GM10248 (cell line): ENCODE results near the gene AKT3.
"Not testable (repeated sequence)": the region's sequence is repeated elsewhere in the genome, so short reads cannot be mapped to it uniquely, and the experiment has no call there.

ENCODE experiments used
- CTCF ChIA-PET: fragments of 300-600 bp; sonication (Branson Sonifier 250); formaldehyde crosslinking; extraction: SDS; loops from one replicate; lab custom pipeline; 2021; ENCODE audit warnings: antibody characterized with exemption; lab: Yijun Ruan, JAX
- POLR2A ChIA-PET: fragments of 350-650 bp; sonication (Branson Sonifier 250); formaldehyde crosslinking; extraction: SDS; loops from one replicate; lab custom pipeline; 2020; ENCODE audit warnings: antibody characterized with exemption; lab: Yijun Ruan, JAX
- DNase-seq: peaks from one replicate; pipeline ENCODE4 v3.0.0; 2012; ENCODE audit errors: extremely low spot score
- TF ChIP-seq, protein P1 (sequence below): IDR thresholded peaks from 2 replicates; pipeline ENCODE4 v1.5.1; 2012; ENCODE audit warnings: mild to moderate bottlenecking, low read depth; ENCODE audit errors: extremely low read depth, missing control alignments, control extremely low read depth

The AKT3 gene

DNA sequence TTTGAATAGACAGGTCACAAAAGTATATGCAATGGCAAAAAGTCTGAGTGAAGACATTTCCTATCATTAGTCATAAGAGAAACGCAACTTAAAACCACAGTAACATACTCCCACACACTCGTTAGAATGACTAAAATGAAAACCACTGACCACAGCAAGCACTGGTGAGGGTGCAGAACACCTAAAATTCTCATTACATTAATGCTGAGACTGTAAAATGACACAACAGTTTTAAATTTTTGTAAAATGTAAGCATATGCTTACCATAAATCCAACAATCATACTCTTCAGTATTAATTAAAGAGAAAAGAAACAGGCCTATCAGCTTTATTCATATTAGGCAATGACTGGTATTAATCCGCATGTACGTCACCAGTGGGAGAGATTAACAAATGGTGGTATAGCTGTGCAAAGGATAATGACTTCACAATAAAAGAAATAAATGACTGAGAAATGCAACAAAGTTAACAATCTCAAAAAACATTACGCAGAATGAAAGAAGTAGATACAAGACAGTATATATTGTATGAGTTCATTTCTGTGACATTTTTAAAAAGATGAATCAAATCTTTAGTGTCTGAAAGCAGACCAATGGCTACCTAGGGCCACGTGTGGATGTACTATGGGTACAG is 253.5 kb downstream of the AKT3 start:
- DNase-seq, result peak; percentile 48
- CTCF ChIA-PET, result interaction anchor here (1.5 kb wide), 1 partner anchor 151 kb away, joined by 4 read pairs; no protein-coding TSS in a partner anchor
- POLR2A ChIA-PET, result no interaction called here
- TF ChIP-seq, protein P1, sequence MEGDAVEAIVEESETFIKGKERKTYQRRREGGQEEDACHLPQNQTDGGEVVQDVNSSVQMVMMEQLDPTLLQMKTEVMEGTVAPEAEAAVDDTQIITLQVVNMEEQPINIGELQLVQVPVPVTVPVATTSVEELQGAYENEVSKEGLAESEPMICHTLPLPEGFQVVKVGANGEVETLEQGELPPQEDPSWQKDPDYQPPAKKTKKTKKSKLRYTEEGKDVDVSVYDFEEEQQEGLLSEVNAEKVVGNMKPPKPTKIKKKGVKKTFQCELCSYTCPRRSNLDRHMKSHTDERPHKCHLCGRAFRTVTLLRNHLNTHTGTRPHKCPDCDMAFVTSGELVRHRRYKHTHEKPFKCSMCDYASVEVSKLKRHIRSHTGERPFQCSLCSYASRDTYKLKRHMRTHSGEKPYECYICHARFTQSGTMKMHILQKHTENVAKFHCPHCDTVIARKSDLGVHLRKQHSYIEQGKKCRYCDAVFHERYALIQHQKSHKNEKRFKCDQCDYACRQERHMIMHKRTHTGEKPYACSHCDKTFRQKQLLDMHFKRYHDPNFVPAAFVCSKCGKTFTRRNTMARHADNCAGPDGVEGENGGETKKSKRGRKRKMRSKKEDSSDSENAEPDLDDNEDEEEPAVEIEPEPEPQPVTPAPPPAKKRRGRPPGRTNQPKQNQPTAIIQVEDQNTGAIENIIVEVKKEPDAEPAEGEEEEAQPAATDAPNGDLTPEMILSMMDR, result no peak

DNA sequence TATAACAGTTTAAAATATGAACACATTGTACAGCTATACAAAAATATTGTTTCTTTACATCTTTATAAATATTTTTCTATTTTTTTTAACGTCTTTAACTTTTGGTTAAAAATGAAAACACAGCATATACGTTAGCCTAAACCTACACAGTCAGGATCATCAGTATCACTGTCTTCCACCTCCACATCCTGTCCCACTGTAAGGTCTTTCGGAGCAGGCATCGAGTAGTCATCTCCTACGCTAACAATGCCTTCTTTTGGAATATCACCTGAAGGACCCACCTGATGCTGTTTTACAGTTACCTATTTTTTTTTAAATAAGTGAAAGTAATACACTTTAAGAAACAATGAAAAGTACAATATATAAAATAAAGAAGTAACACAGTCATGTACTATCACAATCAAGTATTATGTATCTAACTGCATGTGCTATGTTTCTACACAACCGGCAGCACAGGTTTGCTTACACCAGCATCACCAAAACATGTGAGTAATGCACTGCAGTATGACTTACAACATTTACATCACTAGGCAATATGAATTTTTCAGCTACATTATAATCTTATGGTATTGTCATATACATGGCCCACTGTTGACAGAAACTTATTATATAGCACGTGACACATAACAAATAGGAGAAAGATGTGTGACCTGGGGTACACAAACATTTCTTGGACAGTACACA is 254.4 kb downstream of the AKT3 start:
- POLR2A ChIA-PET, result no interaction called here
- DNase-seq, result no peak

DNA sequence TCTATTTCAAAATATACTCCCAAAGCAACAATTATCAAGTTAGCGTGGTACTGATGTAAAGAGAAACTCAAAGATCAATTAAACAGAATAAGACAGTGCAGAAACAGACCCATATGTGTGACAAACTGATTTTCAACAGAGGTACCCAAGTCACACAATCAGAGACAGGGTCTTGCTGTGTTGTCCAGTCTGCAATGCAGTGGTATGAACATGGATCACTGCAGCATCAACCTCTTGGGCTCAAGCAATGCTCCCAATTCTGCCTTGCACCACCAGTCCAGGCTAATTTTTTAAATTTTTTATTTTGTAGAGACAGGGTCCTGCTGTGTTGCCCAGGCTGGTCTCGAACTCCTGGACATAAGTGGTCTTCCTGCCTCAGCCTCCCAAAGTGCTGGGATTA is 255.6 kb downstream of the AKT3 start:
- POLR2A ChIA-PET, result no interaction called here
- no peak for DNase-seq
- CTCF ChIA-PET, result no interaction called here
- TF ChIP-seq, protein P1, result no peak

More for the DNA sequence above, 254.4 kb downstream of the AKT3 start:
- TF ChIP-seq, protein P1, result no peak
- CTCF ChIA-PET, result interaction anchor here (1.5 kb wide), 1 partner anchor 152 kb away, joined by 4 read pairs; no protein-coding TSS in a partner anchor

DNA sequence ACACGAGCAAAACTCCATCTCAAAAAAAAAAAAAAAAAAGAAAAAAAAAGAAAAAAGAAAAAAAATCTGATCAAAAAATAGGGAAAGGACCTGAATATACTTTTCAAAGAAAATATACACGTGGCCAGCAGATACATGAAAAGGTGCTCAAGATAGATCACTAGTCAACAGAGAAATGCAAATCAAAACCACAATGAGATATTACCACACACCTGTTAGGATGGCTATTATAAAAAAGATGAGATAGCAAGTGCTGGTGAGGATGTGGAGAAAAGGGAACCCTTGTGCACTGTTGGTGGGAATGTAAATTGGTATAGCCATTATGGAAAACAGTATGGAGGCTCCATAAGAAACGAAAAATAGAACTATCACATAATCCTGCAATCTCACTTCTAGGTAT is 260.8 kb downstream of the AKT3 start:
- DNase-seq, CTCF ChIA-PET, POLR2A ChIA-PET: not testable (repeated sequence)

DNA sequence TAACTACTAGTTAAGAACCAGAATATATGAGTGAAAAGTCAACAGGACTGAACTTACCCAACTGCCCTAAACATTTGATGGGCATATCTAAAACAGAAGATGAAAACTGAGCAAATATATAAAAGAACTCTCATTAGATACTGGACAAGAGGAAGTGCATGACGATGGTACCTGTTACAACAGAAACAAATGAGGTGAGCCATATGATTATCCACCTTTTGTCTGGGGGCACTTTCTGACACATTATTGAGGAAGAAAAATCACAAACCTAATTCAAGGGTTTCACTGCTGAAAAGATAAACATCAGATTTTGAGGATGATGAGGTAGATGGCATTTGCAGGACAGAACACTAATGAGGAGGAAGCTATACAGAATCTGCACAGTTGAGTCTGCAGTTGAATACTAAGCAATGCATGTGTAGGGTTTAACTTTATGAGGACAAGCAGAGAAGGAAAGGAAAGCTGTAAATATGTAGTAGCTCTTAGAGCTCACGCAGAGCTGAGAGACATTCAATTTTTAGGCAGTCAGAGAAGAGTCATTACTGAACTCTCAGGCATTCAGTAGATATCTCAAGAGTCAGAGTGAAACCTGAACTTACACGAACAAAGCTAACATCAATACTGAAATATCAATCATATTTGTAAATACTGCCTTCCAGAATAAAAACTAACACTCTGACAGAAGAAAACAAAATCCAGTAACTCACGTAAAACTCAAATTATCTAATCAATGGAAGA is 262.1 kb downstream of the AKT3 start:
- POLR2A ChIA-PET, result interaction anchor here (0.6 kb wide), 1 partner anchor 111 kb away, joined by 3 read pairs; no protein-coding TSS in a partner anchor
- DNase-seq, result peak; percentile 68
- TF ChIP-seq, protein P1, result no peak
- CTCF ChIA-PET, result interaction anchor here (0.9 to 1.9 kb wide), 2 partner anchors 9 to 54 kb away, joined by 3 to 4 read pairs; no protein-coding TSS in a partner anchor

DNA sequence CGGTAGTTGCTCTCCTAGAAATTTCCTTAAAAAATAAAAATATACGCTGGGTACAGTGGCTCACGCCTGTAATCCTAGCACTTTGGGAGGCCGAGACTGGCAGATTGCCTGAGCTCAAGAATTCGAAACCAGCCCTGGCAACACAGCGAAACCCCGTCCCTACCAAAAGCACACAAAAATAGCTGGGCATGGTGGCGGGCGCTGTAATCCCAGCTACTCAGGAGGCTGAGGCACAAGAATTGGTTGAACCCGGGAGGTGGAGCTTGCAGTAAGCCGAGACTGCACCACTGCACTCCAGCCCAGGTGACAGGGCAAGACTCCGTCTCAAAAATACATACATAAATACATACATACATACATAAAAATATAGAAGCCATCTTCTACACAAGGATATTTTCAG is 262.8 kb downstream of the AKT3 start:
- DNase-seq, result no peak
- ChIA-PET CTCF (interaction anchor here (1.9 kb wide), 1 partner anchor 8 kb away, joined by 4 read pairs; no protein-coding TSS in a partner anchor), POLR2A (no interaction called here)
- TF ChIP-seq, protein P1, result no peak
